ENCODE measurements around the gene LYSMD1.

LYSMD1 gene

GRCh38 chr1:151175863-151176262 is 10.2 kb upstream of the LYSMD1 start, which contains the start of gene TMOD4:
TSS of gene TMOD4 (minus strand) at chr1:151175981. CDS start at chr1:151174875, 1,106 bp downstream.
- TF ChIP-seq FOXP2 (optimal IDR thresholded peaks at IDR 0.05; ENCODE audit: borderline replicate concordance, extremely low read depth, extremely low read length, insufficient read depth) (no peak), TAF1 (IDR thresholded peaks at IDR 0.05; ENCODE audit: borderline replicate concordance, insufficient read depth, low read length) (no peak), POLR2AphosphoS5 (IDR thresholded peaks at IDR 0.05; ENCODE audit: low read depth, low read length) (no peak), REST (IDR thresholded peaks at IDR 0.05; ENCODE audit: insufficient read depth in 1 of 2, low read depth in 2 of 2, low read length in 2 of 2) (no peak), SIN3A (IDR thresholded peaks at IDR 0.05; ENCODE audit: borderline replicate concordance, insufficient read depth, low read length) (no peak)

GRCh38 chr1:151175041-151175741 is 9.5 kb upstream of the LYSMD1 start:
- TF ChIP-seq FOXP2 (optimal IDR thresholded peaks at IDR 0.05; ENCODE audit: borderline replicate concordance, extremely low read depth, extremely low read length, insufficient read depth) = no peak
- TF ChIP-seq REST (IDR thresholded peaks at IDR 0.05; ENCODE audit: insufficient read depth in 1 of 2, low read depth in 2 of 2, low read length in 2 of 2) = no peak
- no peak for TF ChIP-seq SIN3A (IDR thresholded peaks at IDR 0.05; ENCODE audit: borderline replicate concordance, insufficient read depth, low read length)
- TF ChIP-seq POLR2AphosphoS5 (IDR thresholded peaks at IDR 0.05; ENCODE audit: low read depth, low read length) = no peak
- no peak for TF ChIP-seq TAF1 (IDR thresholded peaks at IDR 0.05; ENCODE audit: borderline replicate concordance, insufficient read depth, low read length)

- TF ChIP-seq REST (IDR thresholded peaks at IDR 0.05; ENCODE audit: insufficient read depth in 1 of 2, low read depth in 2 of 2, low read length in 2 of 2) = no peak
- no peak for TF ChIP-seq FOXP2 (optimal IDR thresholded peaks at IDR 0.05; ENCODE audit: borderline replicate concordance, extremely low read depth, extremely low read length, insufficient read depth)
- TF ChIP-seq POLR2AphosphoS5 (IDR thresholded peaks at IDR 0.05; ENCODE audit: low read depth, low read length) = 0 out of 2 replicates have a peak, but pooled peaks have one; percentile 30
- no peak for TF ChIP-seq SIN3A (IDR thresholded peaks at IDR 0.05; ENCODE audit: borderline replicate concordance, insufficient read depth, low read length)
- no peak for TF ChIP-seq TAF1 (IDR thresholded peaks at IDR 0.05; ENCODE audit: borderline replicate concordance, insufficient read depth, low read length)
Observed at GRCh38 chr1:151171190-151171589, 5.5 kb upstream of the LYSMD1 start.

GRCh38 chr1:151167116-151167515 is 1.4 kb upstream of the LYSMD1 start:
- no peak for TF ChIP-seq POLR2AphosphoS5 (IDR thresholded peaks at IDR 0.05; ENCODE audit: low read depth, low read length)

- TF ChIP-seq SIN3A (IDR thresholded peaks at IDR 0.05; ENCODE audit: borderline replicate concordance, insufficient read depth, low read length) (no peak), POLR2AphosphoS5 (IDR thresholded peaks at IDR 0.05; ENCODE audit: low read depth, low read length) (no peak), FOXP2 (optimal IDR thresholded peaks at IDR 0.05; ENCODE audit: borderline replicate concordance, extremely low read depth, extremely low read length, insufficient read depth) (no peak), REST (IDR thresholded peaks at IDR 0.05; ENCODE audit: insufficient read depth in 1 of 2, low read depth in 2 of 2, low read length in 2 of 2) (no peak), TAF1 (IDR thresholded peaks at IDR 0.05; ENCODE audit: borderline replicate concordance, insufficient read depth, low read length) (no peak)
Observed at GRCh38 chr1:151166505-151166956, 829 bp upstream of the LYSMD1 start.
